IMR-90 (cell line): ENCODE results near the gene MEGF6. TPM values are rescaled to one million over a fixed set of nuclear protein-coding genes. Genes with fewer than 3 reads are reported as not detected.

Experiments
- ATAC-seq: fragments of 200-7000 bp; cut with Tn5 transposase; 2 replicates; pipeline ENCODE4 v1.9.1; 2020; ENCODE audit warnings: low read depth, mild to moderate bottlenecking, moderate library complexity
- BruUV-seq: library from RNA; stranded (reverse); fragments of 400-500 nt; replicated peaks from 2 replicates; lab custom pipeline; 2021; lab: Mats Ljungman, UMichigan
- CTCF ChIA-PET: fragments of 300-600 bp; formaldehyde crosslinking; extraction: SDS; loops from one replicate; lab custom pipeline; 2021; ENCODE audit warnings: antibody characterized with exemption; lab: Yijun Ruan, JAX
- POLR2A ChIA-PET: fragments of 300-600 bp; sonication (Branson Sonifier 250); formaldehyde crosslinking; loops from one replicate; lab custom pipeline; 2022; ENCODE audit warnings: antibody characterized with exemption; ENCODE audit not compliant: unreplicated experiment; lab: Charles Lee
- DNase-seq: peaks from one replicate; pipeline ENCODE4 v3.0.0; 2013
- H2AFZ ChIP-seq: replicated peaks from 2 replicates; pipeline ENCODE3; 2013; ENCODE audit warnings: low read length, mild to moderate bottlenecking; ENCODE audit not compliant: poor library complexity
- H2AK5ac ChIP-seq: 2 replicates; pipeline ENCODE4 v1.6.1; 2013; ENCODE audit warnings: low read depth, low read length, inconsistent platforms
- H2AK9ac ChIP-seq: replicated peaks from 2 replicates; pipeline ENCODE3; 2013; ENCODE audit warnings: mild to moderate bottlenecking, low read depth, low read length, moderate library complexity; ENCODE audit not compliant: poor library complexity
- H2BK120ac ChIP-seq: 2 replicates; pipeline ENCODE4 v1.6.1; 2013; ENCODE audit warnings: low read depth, low read length, inconsistent platforms
- H2BK15ac ChIP-seq: 3 replicates; pipeline ENCODE4 v1.6.1; 2013; ENCODE audit warnings: low read depth, low read length, inconsistent platforms
- H2BK20ac ChIP-seq: 2 replicates; pipeline ENCODE4 v1.6.1; 2013; ENCODE audit warnings: low read depth, mild to moderate bottlenecking, inconsistent platforms, low read length, moderate library complexity
- H2BK5ac ChIP-seq: 2 replicates; pipeline ENCODE4 v1.6.1; 2013; ENCODE audit warnings: mild to moderate bottlenecking, low read depth, low read length, inconsistent platforms; ENCODE audit not compliant: poor library complexity, severe bottlenecking
- H3K14ac ChIP-seq: replicated peaks from 2 replicates; pipeline ENCODE4 v1.6.1; 2013; ENCODE audit warnings: low read depth, low read length, inconsistent platforms
- H3K18ac ChIP-seq: 2 replicates; pipeline ENCODE4 v1.6.1; 2013; ENCODE audit warnings: low read depth, low read length, control low read depth
- H3K23ac ChIP-seq: 2 replicates; pipeline ENCODE4 v1.6.1; 2013; ENCODE audit warnings: low read depth, low read length, inconsistent platforms
- H3K27ac ChIP-seq: 2 replicates; pipeline ENCODE4 v1.5.1; 2013; ENCODE audit warnings: mild to moderate bottlenecking, control low read depth, low read length; ENCODE audit not compliant: insufficient read depth
- H3K27me3 ChIP-seq: 2 replicates; pipeline ENCODE4 v1.6.1; 2013; ENCODE audit warnings: low read length; ENCODE audit not compliant: control insufficient read depth, insufficient read depth
- H3K36me3 ChIP-seq: 2 replicates; pipeline ENCODE4 v1.6.1; 2013; ENCODE audit warnings: low read length, mixed read lengths; ENCODE audit not compliant: control insufficient read depth, insufficient read depth
- H3K4ac ChIP-seq: 2 replicates; pipeline ENCODE4 v1.6.1; 2013; ENCODE audit warnings: low read depth, low read length, inconsistent platforms
- H3K4me1 ChIP-seq: 2 replicates; pipeline ENCODE4 v1.6.1; 2013; ENCODE audit warnings: low read length, mixed read lengths; ENCODE audit not compliant: control insufficient read depth, insufficient read depth
- H3K4me2 ChIP-seq: 2 replicates; pipeline ENCODE4 v1.6.1; 2013; ENCODE audit warnings: low read depth, mild to moderate bottlenecking, control low read depth, low read length, moderate library complexity
- H3K4me3 ChIP-seq: 2 replicates; pipeline ENCODE4 v1.5.1; 2013; ENCODE audit warnings: low read depth, mild to moderate bottlenecking, control low read depth, low read length, moderate library complexity; ENCODE audit not compliant: insufficient read depth
- H3K56ac ChIP-seq: 2 replicates; pipeline ENCODE4 v1.6.1; 2013; ENCODE audit warnings: low read length, inconsistent platforms; ENCODE audit not compliant: insufficient read depth; ENCODE audit errors: extremely low read depth
- H3K79me1 ChIP-seq, 2 experiments: 2 replicates each; pipeline ENCODE4 v1.6.1; 2013; ENCODE audit warnings: low read length in 2 of 2, inconsistent platforms in 1 of 2, low read depth in 1 of 2
- H3K9ac ChIP-seq: 2 replicates; pipeline ENCODE4 v1.6.1; 2013; ENCODE audit warnings: low read depth, low read length, control low read depth
- H3K9me1 ChIP-seq: 2 replicates; pipeline ENCODE4 v1.6.1; 2013; ENCODE audit warnings: low read length, inconsistent platforms; ENCODE audit not compliant: insufficient read depth
- H3K9me3 ChIP-seq: 2 replicates; pipeline ENCODE4 v1.6.1; 2013; ENCODE audit warnings: low read length; ENCODE audit not compliant: control insufficient read depth, insufficient read depth
- H4K20me1 ChIP-seq: 2 replicates; pipeline ENCODE4 v1.6.1; 2013; ENCODE audit warnings: low read length, inconsistent platforms; ENCODE audit not compliant: insufficient read depth
- H4K5ac ChIP-seq: 2 replicates; pipeline ENCODE4 v1.6.1; 2013; ENCODE audit warnings: mild to moderate bottlenecking, low read depth, low read length, control low read depth
- H4K8ac ChIP-seq, 2 experiments: 2 replicates each; pipeline ENCODE4 v1.6.1; 2013; ENCODE audit warnings: low read depth in 2 of 2, low read length in 2 of 2, control low read depth in 1 of 2, inconsistent platforms in 1 of 2
- H4K91ac ChIP-seq: 2 replicates; pipeline ENCODE4 v1.6.1; 2013; ENCODE audit warnings: low read depth, low read length, inconsistent platforms; ENCODE audit not compliant: insufficient read depth
- CEBPB ChIP-seq: IDR thresholded peaks from 2 replicates; pipeline ENCODE4 v1.6.1; 2012; ENCODE audit warnings: low read depth, low read length, improper control_type of control experiment
- CHD1 ChIP-seq: IDR thresholded peaks from 2 replicates; pipeline ENCODE4 v1.6.1; 2012; ENCODE audit warnings: low read depth, low read length, improper control_type of control experiment
- CTCF ChIP-seq: conservative IDR thresholded peaks from 2 replicates; pipeline ENCODE4 v1.5.1; 2012; ENCODE audit warnings: mild to moderate bottlenecking, low read depth, low read length, improper control_type of control experiment
- ELK1 ChIP-seq: fragments of 150-350 bp; IDR thresholded peaks from 2 replicates; pipeline ENCODE4 v1.6.1; 2016; ENCODE audit warnings: low read depth, mild to moderate bottlenecking, low read length, moderate library complexity, borderline replicate concordance
- MAFK ChIP-seq: IDR thresholded peaks from 2 replicates; pipeline ENCODE4 v1.6.1; 2012; ENCODE audit warnings: low read depth, low read length, improper control_type of control experiment
- MAZ ChIP-seq: IDR thresholded peaks from 2 replicates; pipeline ENCODE4 v1.6.1; 2012; ENCODE audit warnings: low read depth, mild to moderate bottlenecking, low read length, improper control_type of control experiment, moderate library complexity, borderline replicate concordance
- NFE2L2 ChIP-seq: fragments of 150-350 bp; IDR thresholded peaks from 2 replicates; pipeline ENCODE4 v1.6.1; 2016; ENCODE audit warnings: low read depth, mild to moderate bottlenecking, low read length
- POLR2A ChIP-seq: IDR thresholded peaks from 2 replicates; pipeline ENCODE4 v1.6.1; 2012; ENCODE audit warnings: mild to moderate bottlenecking, low read depth, low read length
- SMC3 ChIP-seq: fragments of 150-350 bp; IDR thresholded peaks from 2 replicates; pipeline ENCODE4 v1.6.1; 2016; ENCODE audit warnings: low read depth, mild to moderate bottlenecking, antibody characterized with exemption, low read length, moderate library complexity
- USF2 ChIP-seq: fragments of 150-350 bp; IDR thresholded peaks from 2 replicates; pipeline ENCODE4 v1.6.1; 2017; ENCODE audit warnings: mild to moderate bottlenecking, antibody characterized with exemption, low read length, low read depth
- WGBS, 2 experiments: methylation state at CpG; one replicate each; pipeline versions ENCODE4 v1.1.5 to v1.1.7; 2013; ENCODE audit warnings: missing lambda C conversion rate in 2 of 2; ENCODE audit not compliant: insufficient read length in 1 of 2; ENCODE audit errors: extremely low coverage in 2 of 2; 5-methylcytosine and 5-hydroxymethylcytosine counted together
- dilution Hi-C: fragments of 300-500 bp; cut with HindIII; formaldehyde crosslinking; loops from one replicate; pipeline ENCODE4 v1.14.3; 2018; ENCODE audit warnings: low sequenced_read_pairs; ENCODE audit not compliant: unreplicated experiment
- in situ Hi-C: fragments of 300-500 bp; cut with MboI; formaldehyde crosslinking; loops from 3 replicates; pipeline ENCODE4 v1.14.3; 2019; ENCODE audit warnings: low sequenced_read_pairs, inconsistent platforms, mixed read lengths
- intact Hi-C: fragments of 100-400 bp; cut with micrococcal nuclease; formaldehyde crosslinking; loops from 2 replicates; pipeline ENCODE4 v1.10.0; 2022
- polyA plus RNA-seq, 3 experiments: library from polyadenylated mRNA; depleted of rRNA; stranded (reverse); fragments of >200 nt; gene quantifications; 2 replicates each; pipeline ENCODE4 v1.2.3, GENCODE V29; 2012; ENCODE audit warnings: low replicate concordance in 1 of 3
- total RNA-seq: library from RNA; depleted of rRNA; stranded (reverse); fragments of >200 nt; gene quantifications from 2 replicates; pipeline ENCODE4 v1.2.3, GENCODE V29; 2012

MEGF6 gene
- total and polyA plus RNA-seq, 2 of the 4 experiments (the other 2 are of a cell fraction) = 0.72 to 4.1 TPM

GRCh38 chr1:3468236-3469103, 142.8 kb downstream of the MEGF6 start:
- CTCF ChIA-PET = no interaction called here
- in situ Hi-C loops (no loop called here), dilution Hi-C loops (no loop called here), intact Hi-C loops (no loop called here)
- no peak overlapping the region for H4K8ac ChIP-seq
- no peak overlapping the region for H3K18ac ChIP-seq
- no peak overlapping the region for H4K5ac ChIP-seq
- no peak overlapping the region for H3K27ac ChIP-seq
- no peak overlapping the region for H2AK5ac ChIP-seq
- H3K4me3 ChIP-seq = no peak overlapping the region
- no peak overlapping the region for H4K91ac ChIP-seq
- no peaks in the 10 kb centered on the region for H3K36me3 ChIP-seq
- ATAC-seq = no peak
- H3K4me2 ChIP-seq = no peak overlapping the region
- H3K23ac ChIP-seq = no peak overlapping the region
- TF ChIP-seq CEBPB (no peak), USF2 (no peak), MAFK (no peak), CHD1 (no peak), NFE2L2 (no peak), SMC3 (no peak), ELK1 (no peak), CTCF (no peak), MAZ (no peak), POLR2A (no peak)
- DNase-seq = no peak
- H3K56ac ChIP-seq = no peak overlapping the region
- H2BK15ac ChIP-seq = no peak overlapping the region
- H3K9me3 ChIP-seq = no peaks in the 10 kb centered on the region
- no peaks in the 10 kb centered on the region for H3K9me1 ChIP-seq
- 80% methylated on average over 18 of the region's 34 CpGs; no CpG with 5 or more reads in 1 of the 2 experiments for WGBS, 2 experiments
- H2BK5ac ChIP-seq = no peak overlapping the region
- BruUV-seq = no TSS peak
- no peak overlapping the region for H2BK20ac ChIP-seq
- H3K4ac ChIP-seq = no peak overlapping the region
- no peak overlapping the region for H3K9ac ChIP-seq
- no peaks in the 10 kb centered on the region for H3K79me1 ChIP-seq
- peaks cover 7% of the 10 kb centered on the region for H3K27me3 ChIP-seq
- H2BK120ac ChIP-seq = no peak overlapping the region
- POLR2A ChIA-PET = no interaction called here
- no peak overlapping the region for H2AFZ ChIP-seq
- no peak overlapping the region for H3K14ac ChIP-seq
- H4K20me1 ChIP-seq = no peaks in the 10 kb centered on the region; the same call in 1 of the 2 replicates
- H3K4me1 ChIP-seq = peaks cover 8% of the 10 kb centered on the region
- H2AK9ac ChIP-seq = no peak overlapping the region
